NCI-H2196 (cell line): ENCODE data around the gene PIN4.
"Not testable (repeated sequence)": the region's sequence is repeated elsewhere in the genome, so short reads cannot be mapped to it uniquely, and the experiment has no call there.

Source experiments
- DNase-seq: peaks from one replicate; lab custom pipeline; 2025; ENCODE audit not compliant: unreplicated experiment; lab: John Stamatoyannopoulos, UW

PIN4 gene

GRCh38 chrX:72181178-72182125 is at the start of gene PIN4:
TSS of gene PIN4 (plus strand) at chrX:72181757. CDS start at chrX:72181786, 29 bp downstream.
- peak; percentile 89 for DNase-seq

GRCh38 chrX:72132456-72132855 is 49.1 kb upstream of the PIN4 start:
- no peak for DNase-seq

- no peak for DNase-seq
These were observed 47.6 kb upstream of the PIN4 start for GRCh38 chrX:72133851-72134546.

- DNase-seq, result no peak
These were observed 43.6 kb upstream of the PIN4 start for GRCh38 chrX:72137846-72138495.

- no peak for DNase-seq
These were observed 42.0 kb upstream of the PIN4 start for GRCh38 chrX:72139538-72139937.

GRCh38 chrX:72141372-72142004 is 40.1 kb upstream of the PIN4 start:
- no peak for DNase-seq

GRCh38 chrX:72142094-72142793 is 39.3 kb upstream of the PIN4 start:
- peak; percentile 72 for DNase-seq

- no peak for DNase-seq
These were observed 38.6 kb upstream of the PIN4 start for GRCh38 chrX:72142794-72143608.

- no peak for DNase-seq
These were observed 38.0 kb upstream of the PIN4 start for GRCh38 chrX:72143609-72143907.

GRCh38 chrX:72145181-72145580 is 36.4 kb upstream of the PIN4 start:
- DNase-seq, result no peak

- DNase-seq, result no peak
These were observed 35.0 kb upstream of the PIN4 start for GRCh38 chrX:72146527-72146926.

- no peak for DNase-seq
These were observed 22.8 kb upstream of the PIN4 start for GRCh38 chrX:72158773-72159172.

- DNase-seq, result no peak
These were observed 21.8 kb upstream of the PIN4 start for GRCh38 chrX:72159769-72160168.

GRCh38 chrX:72165551-72165950 is 16.0 kb upstream of the PIN4 start:
- no peak for DNase-seq

GRCh38 chrX:72169008-72169728 is 12.4 kb upstream of the PIN4 start:
- DNase-seq, result no peak

GRCh38 chrX:72176289-72176688 is 5.3 kb upstream of the PIN4 start:
- not testable (repeated sequence) for DNase-seq

GRCh38 chrX:72176981-72177380 is 4.6 kb upstream of the PIN4 start:
- no peak for DNase-seq

- DNase-seq, result no peak
These were observed 1.0 kb upstream of the PIN4 start for GRCh38 chrX:72180539-72180938.

- DNase-seq, result no peak
These were observed 1.4 kb downstream of the PIN4 start for GRCh38 chrX:72182924-72183323.
